Esophagus squamous epithelium (tissue), 4 donors: ENCODE measurements around the gene VAV2.

Experiments used
- CTCF ChIP-seq, 6 experiments: fragments of 450-650 bp in 4 of 6; fragments of 200-600 bp in 2 of 6; sonication (generic) in 2 of 6; IDR thresholded peaks; one replicate each; pipeline ENCODE4 v1.5.1; 2016 to 2019; ENCODE audit warnings: antibody characterized with exemption in 6 of 6, mild to moderate bottlenecking in 4 of 6, moderate library complexity in 4 of 6
- POLR2A ChIP-seq, 4 donors: fragments of 450-650 bp; IDR thresholded peaks; one replicate each; pipeline ENCODE4 v1.6.1; 2017; ENCODE audit warnings: antibody characterized with exemption in 4 of 4, mild to moderate bottlenecking in 4 of 4, moderate library complexity in 3 of 4

GRCh38 chr9:133935328-133936005 is 56.7 kb downstream of the VAV2 start:
- TF ChIP-seq CTCF (IDR thresholded peaks at IDR 0.05) (no peak), POLR2A (IDR thresholded peaks at IDR 0.05) (no peak)
